A673 (cell line): ENCODE measurements around the gene DLG2. TPM values are rescaled to one million over a fixed set of nuclear protein-coding genes. Genes with fewer than 3 reads are reported as not detected.
A peak's percentile ranks its signal among the peaks of the same experiment; 100 is the strongest.

Experiments
- BruUV-seq: library from RNA; stranded (reverse); fragments of 400-500 nt; replicated peaks from 2 replicates; lab custom pipeline; 2021; lab: Mats Ljungman, UMichigan
- CTCF ChIA-PET: fragments of 300-600 bp; sonication (Branson Sonifier 250); formaldehyde crosslinking; loops from one replicate; lab custom pipeline; 2022; ENCODE audit warnings: antibody characterized with exemption; lab: Charles Lee
- POLR2A ChIA-PET: fragments of 300-600 bp; sonication (Branson Sonifier 250); formaldehyde crosslinking; loops from one replicate; lab custom pipeline; 2022; ENCODE audit warnings: antibody characterized with exemption; ENCODE audit not compliant: low non-redundant PET; lab: Charles Lee
- DNase-seq: peaks from one replicate; pipeline ENCODE4 v3.0.0-alpha.2; 2015; ENCODE audit warnings: low spot score
- H3K27ac ChIP-seq: fragments of 200-600 bp; sonication (generic); 2 replicates; pipeline ENCODE4 v1.5.1; 2016; ENCODE audit warnings: mixed run types, low read depth, mild to moderate bottlenecking, mixed read lengths, antibody characterized with exemption, low read length; ENCODE audit not compliant: poor library complexity, severe bottlenecking
- H3K27me3 ChIP-seq: fragments of 200-600 bp; sonication (generic); replicated peaks from 2 replicates; pipeline ENCODE4 v1.6.1; 2017; ENCODE audit warnings: mixed run types, low read depth, mild to moderate bottlenecking, mixed read lengths, antibody characterized with exemption, low read length; ENCODE audit not compliant: insufficient read depth, poor library complexity
- H3K36me3 ChIP-seq: fragments of 200-600 bp; sonication (generic); 2 replicates; pipeline ENCODE4 v1.6.1; 2016; ENCODE audit warnings: mixed run types, mild to moderate bottlenecking, mixed read lengths, antibody characterized with exemption, low read length; ENCODE audit not compliant: insufficient read depth, poor library complexity, severe bottlenecking
- H3K4me1 ChIP-seq: fragments of 200-600 bp; sonication (generic); 2 replicates; pipeline ENCODE4 v1.6.1; 2017; ENCODE audit warnings: mixed run types, mild to moderate bottlenecking, mixed read lengths, antibody characterized with exemption, low read length; ENCODE audit not compliant: insufficient read depth, poor library complexity, severe bottlenecking
- H3K4me3 ChIP-seq: fragments of 200-600 bp; sonication (generic); 2 replicates; pipeline ENCODE4 v1.5.1; 2016; ENCODE audit warnings: low read depth, mixed run types, mild to moderate bottlenecking, mixed read lengths, low read length; ENCODE audit not compliant: poor library complexity, severe bottlenecking
- H3K9me3 ChIP-seq: fragments of 200-600 bp; sonication (generic); 2 replicates; pipeline ENCODE4 v1.6.1; 2016; ENCODE audit warnings: mixed run types, low read depth, mild to moderate bottlenecking, mixed read lengths, antibody characterized with exemption, low read length; ENCODE audit not compliant: poor library complexity, severe bottlenecking
- CTCF ChIP-seq: fragments of 300-800, 200-600 bp; sonication (generic); conservative IDR thresholded peaks from 2 replicates; pipeline ENCODE4 v1.5.1; 2017; ENCODE audit warnings: low read depth, mild to moderate bottlenecking, antibody characterized with exemption, low read length, moderate library complexity, mixed read lengths
- EZH2 ChIP-seq: fragments of 200-600 bp; sonication (generic); IDR thresholded peaks from 2 replicates; pipeline ENCODE4 v1.6.1; 2017; ENCODE audit warnings: borderline replicate concordance, low read depth, mild to moderate bottlenecking, mixed read lengths, antibody characterized with exemption, low read length; ENCODE audit not compliant: poor library complexity, severe bottlenecking
- intact Hi-C: fragments of 100-400 bp; cut with micrococcal nuclease; formaldehyde crosslinking; loops from one replicate; pipeline ENCODE4 v1.10.0; 2022; ENCODE audit not compliant: unreplicated experiment
- total RNA-seq: library from RNA; stranded (reverse); gene quantifications from 2 replicates; pipeline ENCODE4 v1.2.3, GENCODE V29; 2021

Gene DLG2
- total RNA-seq, 1 experiment from 2014 or later: 277 TPM

- peak overlapping the region; percentile 15 for H3K27ac ChIP-seq
- ChIA-PET POLR2A (no interaction called here), CTCF (no interaction called here)
- H3K4me3 ChIP-seq: no peak overlapping the region
- no peaks in the 10 kb centered on the region for H3K9me3 ChIP-seq
- no TSS peak for BruUV-seq
- DNase-seq: no peak
- H3K27me3 ChIP-seq: no peaks in the 10 kb centered on the region
- H3K36me3 ChIP-seq: peaks cover 69% of the 10 kb centered on the region
- intact Hi-C loops: no loop called here
- H3K4me1 ChIP-seq: peaks cover 9% of the 10 kb centered on the region
- TF ChIP-seq CTCF (no peak), EZH2 (no peak)
Observed at GRCh38 chr11:83471831-83472727, 2155.1 kb downstream of the DLG2 start.

GRCh38 chr11:83467837-83468236 lies 2159.3 kb downstream of the DLG2 start:
- Histone ChIP-seq H3K9me3 (no peaks in the 10 kb centered on the region), H3K4me1 (peaks cover 29% of the 10 kb centered on the region), H3K36me3 (peaks cover 94% of the 10 kb centered on the region), H3K27me3 (no peaks in the 10 kb centered on the region), H3K4me3 (no peak overlapping the region), H3K27ac (no peak overlapping the region)
- intact Hi-C loops: loop anchor here (10.0 kb wide), 1 partner anchor 347 kb away; no protein-coding TSS in a partner anchor
- no peak for DNase-seq
- TF ChIP-seq CTCF (no peak), EZH2 (no peak)
- ChIA-PET POLR2A (no interaction called here), CTCF (no interaction called here)
- no TSS peak for BruUV-seq

- H3K27ac ChIP-seq: peak overlapping the region; percentile 2
- no peak overlapping the region for H3K4me3 ChIP-seq
- POLR2A ChIA-PET: interaction anchor here (0.6 kb wide), 1 partner anchor 276 kb away, joined by 3 read pairs; no protein-coding TSS in a partner anchor
- DNase-seq: peak; percentile 67
- no peaks in the 10 kb centered on the region for H3K27me3 ChIP-seq
- peaks cover 34% of the 10 kb centered on the region for H3K4me1 ChIP-seq
- H3K9me3 ChIP-seq: no peaks in the 10 kb centered on the region
- peaks cover 94% of the 10 kb centered on the region for H3K36me3 ChIP-seq
- BruUV-seq: no TSS peak
- CTCF ChIA-PET: no interaction called here
- no peak for TF ChIP-seq CTCF
- no peak for TF ChIP-seq EZH2
- intact Hi-C loops: loop anchor here (10.0 kb wide), 1 partner anchor 350 kb away; no protein-coding TSS in a partner anchor
Observed at GRCh38 chr11:83464160-83464944, 2162.8 kb downstream of the DLG2 start.
